HepG2 (cell line): ENCODE measurements around the gene GPS2. TPM values are rescaled to one million over a fixed set of nuclear protein-coding genes. Genes with fewer than 3 reads are reported as not detected.

Experiments used
- ELF3 ChIP-seq: IDR thresholded peaks from 2 replicates; pipeline ENCODE4 v1.6.1; 2016; ENCODE audit warnings: missing genetic modification reagents, missing compliant biosample characterization
- HMGXB4 ChIP-seq, 2 experiments: sonication (generic) in 1 of 2; formaldehyde crosslinking in 1 of 2; IDR thresholded peaks; 2 replicates each; pipeline versions ENCODE4 v1.4.0 to v1.6.1; 2018 to 2020; ENCODE audit warnings: missing genetic modification reagents in 2 of 2, borderline replicate concordance in 1 of 2, low read depth in 1 of 2, mild to moderate bottlenecking in 1 of 2, missing biosample characterization in 1 of 2
- IKZF5 ChIP-seq: IDR thresholded peaks from 2 replicates; pipeline ENCODE4 v1.6.1; 2018; ENCODE audit warnings: missing genetic modification reagents, mild to moderate bottlenecking, missing compliant biosample characterization
- IRF1 ChIP-seq: sonication (generic); formaldehyde crosslinking; IDR thresholded peaks from 2 replicates; pipeline ENCODE4 v1.4.0; 2020; ENCODE audit warnings: low read depth, mild to moderate bottlenecking, missing genetic modification reagents
- NCOA1 ChIP-seq: sonication (generic); formaldehyde crosslinking; IDR thresholded peaks from 2 replicates; pipeline ENCODE4 v1.9.0; 2021; ENCODE audit warnings: missing genetic modification reagents
- NR3C1 ChIP-seq: sonication (generic); formaldehyde crosslinking; IDR thresholded peaks from 2 replicates; pipeline ENCODE4 v1.4.0; 2020; ENCODE audit warnings: missing genetic modification reagents
- ONECUT2 ChIP-seq: sonication (generic); formaldehyde crosslinking; IDR thresholded peaks from 2 replicates; pipeline ENCODE4 v1.4.0; 2020; ENCODE audit warnings: missing genetic modification reagents
- PRDM4 ChIP-seq: sonication (generic); formaldehyde crosslinking; IDR thresholded peaks from 2 replicates; pipeline ENCODE4 v1.9.0; 2021; ENCODE audit warnings: missing genetic modification reagents, borderline replicate concordance
- PREB ChIP-seq: sonication (generic); formaldehyde crosslinking; IDR thresholded peaks from 2 replicates; pipeline ENCODE4 v1.4.0; 2020; ENCODE audit warnings: missing genetic modification reagents
- YEATS2 ChIP-seq: sonication (generic); formaldehyde crosslinking; IDR thresholded peaks from 2 replicates; pipeline ENCODE4 v1.4.0; 2020; ENCODE audit warnings: missing genetic modification reagents, borderline replicate concordance
- ZBTB7A ChIP-seq: sonication (generic); formaldehyde crosslinking; IDR thresholded peaks from 2 replicates; pipeline ENCODE4 v1.8.0; 2022; ENCODE audit warnings: mild to moderate bottlenecking, missing genetic modification reagents
- ZKSCAN8 ChIP-seq: IDR thresholded peaks from 2 replicates; pipeline ENCODE4 v1.6.1; 2016; ENCODE audit warnings: borderline replicate concordance, missing genetic modification reagents, missing compliant biosample characterization
- ZNF180 ChIP-seq: sonication (generic); formaldehyde crosslinking; IDR thresholded peaks from 2 replicates; pipeline ENCODE4 v1.4.0; 2020; ENCODE audit warnings: low read depth, missing genetic modification reagents, borderline replicate concordance
- ZNF772 ChIP-seq: sonication (generic); formaldehyde crosslinking; IDR thresholded peaks from 2 replicates; pipeline ENCODE4 v1.5.0; 2020; ENCODE audit warnings: mild to moderate bottlenecking, missing genetic modification reagents
- ZNF773 ChIP-seq: sonication (generic); formaldehyde crosslinking; IDR thresholded peaks from 2 replicates; pipeline ENCODE4 v1.4.0; 2020; ENCODE audit warnings: missing genetic modification reagents, borderline replicate concordance
- ZSCAN25 ChIP-seq: sonication (generic); formaldehyde crosslinking; IDR thresholded peaks from 2 replicates; pipeline ENCODE4 v1.8.0; 2022; ENCODE audit warnings: mild to moderate bottlenecking, missing genetic modification reagents
- polyA plus RNA-seq, 8 experiments: library from polyadenylated mRNA; depleted of rRNA in 3 of 8; stranded (reverse) in 7 of 8; unstranded in 1 of 8; fragments of >200 nt; fragmentation: Illumina TruSeq in 4 of 8; extraction: Trizol in 4 of 8; gene quantifications; 2 replicates each; pipeline versions ENCODE4 v1.2.1 to v1.2.3, GENCODE V29; 2011 to 2016; ENCODE audit warnings: low read depth in 4 of 8, missing spikeins in 1 of 8, mixed read lengths in 1 of 8; ENCODE audit not compliant: insufficient read depth in 1 of 8
- total RNA-seq, 5 experiments: library from RNA; depleted of rRNA; stranded (reverse); fragments of >200 nt; fragmentation: Illumina TruSeq; extraction: Trizol; gene quantifications; 2 replicates each; pipeline ENCODE4 v1.2.3, GENCODE V29; 2016; ENCODE audit warnings: low read depth in 1 of 5

Gene GPS2
- total and polyA plus RNA-seq, 2 of the 13 experiments (the other 11 are each of a cell fraction or from before 2014, with no cell fraction given) = 58.0 to 59.4 TPM

- no peak for TF ChIP-seq PREB (CRISPR knock-in tag)
- no peak for TF ChIP-seq IRF1 (CRISPR knock-in tag)
- TF ChIP-seq NR3C1 (CRISPR knock-in tag) = no peak
- TF ChIP-seq HMGXB4 (CRISPR knock-in tag; IDR thresholded peaks at IDR 0.05; ENCODE audit: borderline replicate concordance in 1 of 2, low read depth in 1 of 2) = peak; percentile 18 to 50; a peak in 3 of 4 replicates
- no peak for TF ChIP-seq ZSCAN25
- TF ChIP-seq PRDM4 (CRISPR knock-in tag) = no peak
- TF ChIP-seq ELF3 = no peak
- no peak for TF ChIP-seq IKZF5 (CRISPR knock-in tag)
- no peak; the same call in 1 of the 2 replicates for TF ChIP-seq ZKSCAN8
- TF ChIP-seq ZNF772 (CRISPR knock-in tag) = peak; percentile 46; the same call in 1 of the 2 replicates
- 0 out of 2 replicates have a peak, but pooled peaks have one; percentile 27 for TF ChIP-seq YEATS2 (CRISPR knock-in tag)
- no peak for TF ChIP-seq NCOA1 (CRISPR knock-in tag)
- TF ChIP-seq ONECUT2 (CRISPR knock-in tag) = no peak
- no peak for TF ChIP-seq ZNF180 (CRISPR knock-in tag)
- no peak for TF ChIP-seq ZNF773 (CRISPR knock-in tag)
- TF ChIP-seq ZBTB7A (CRISPR knock-in tag) = no peak
These were observed 36.7 kb upstream of the GPS2 start, which contains the start of gene KCTD11 (continued) for GRCh38 chr17:7351665-7352502.
